22Rv1 (cell line): ENCODE data around the gene GCNA.

Experiments
- CTCF ChIP-seq: fragments of 450-650 bp; IDR thresholded peaks from 2 replicates; pipeline ENCODE4 v1.5.1; 2017; ENCODE audit warnings: mild to moderate bottlenecking
- ZFX ChIP-seq: fragments of 450-650 bp; IDR thresholded peaks from 2 replicates; pipeline ENCODE4 v1.6.1; 2017; ENCODE audit warnings: antibody characterized with exemption, borderline replicate concordance

- TF ChIP-seq CTCF (no peak), ZFX (no peak)
Measured at GRCh38 chrX:71660562-71661416, 82.6 kb downstream of the GCNA start.
